ENCODE data around the gene MICB. TPM values are rescaled to one million over a fixed set of nuclear protein-coding genes. Genes with fewer than 3 reads are reported as not detected.

Gene MICB
- 6.5 and 9.6 TPM in 2 replicates for total RNA-seq

DNA sequence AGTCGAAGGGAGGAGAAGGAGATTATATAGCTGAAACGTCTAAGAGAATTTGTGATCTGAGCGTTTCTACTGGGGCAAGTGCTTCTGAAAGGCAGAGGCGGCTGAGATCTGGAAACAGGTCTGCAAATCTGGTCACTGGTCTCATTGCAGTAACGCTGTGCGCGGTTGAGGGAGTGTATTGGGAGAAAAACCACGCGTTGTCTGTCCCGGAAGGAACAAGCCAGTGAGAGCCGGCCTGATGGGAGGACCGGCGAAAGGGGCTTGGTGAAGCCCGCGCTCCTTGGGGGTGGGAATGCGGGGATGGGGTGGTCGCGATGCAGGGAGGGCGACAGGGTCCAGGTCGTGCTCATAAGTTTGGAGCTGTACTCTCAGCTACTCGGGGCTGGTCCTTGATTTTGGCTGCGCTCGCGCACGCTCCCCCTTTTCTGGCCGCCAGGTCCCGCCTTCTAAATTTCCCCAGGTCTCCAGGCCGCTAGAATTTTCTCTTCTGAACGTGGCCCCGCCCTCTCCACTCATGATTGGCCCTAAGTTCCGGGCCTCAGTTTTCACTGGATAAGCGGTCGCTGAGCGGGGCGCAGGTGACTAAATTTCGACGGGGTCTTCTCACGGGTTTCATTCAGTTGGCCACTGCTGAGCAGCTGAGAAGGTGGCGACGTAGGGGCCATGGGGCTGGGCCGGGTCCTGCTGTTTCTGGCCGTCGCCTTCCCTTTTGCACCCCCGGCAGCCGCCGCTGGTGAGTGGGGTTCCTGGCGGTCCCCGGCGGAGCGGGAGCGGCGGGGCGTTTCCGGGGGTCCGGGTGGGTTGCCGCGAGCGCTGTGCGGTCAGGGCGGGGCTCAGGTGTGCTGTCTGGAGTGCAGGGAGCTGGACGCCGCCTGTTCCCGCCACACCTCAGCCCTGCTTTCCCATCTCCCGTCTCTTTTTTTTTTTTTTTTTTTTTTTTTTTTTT is at the start of gene MICB:
Gene MICB, plus strand, starts transcription at position 615 of the 946 bp plus-strand sequence. Its CDS starts 49 bp downstream, at position 664.

DNA sequence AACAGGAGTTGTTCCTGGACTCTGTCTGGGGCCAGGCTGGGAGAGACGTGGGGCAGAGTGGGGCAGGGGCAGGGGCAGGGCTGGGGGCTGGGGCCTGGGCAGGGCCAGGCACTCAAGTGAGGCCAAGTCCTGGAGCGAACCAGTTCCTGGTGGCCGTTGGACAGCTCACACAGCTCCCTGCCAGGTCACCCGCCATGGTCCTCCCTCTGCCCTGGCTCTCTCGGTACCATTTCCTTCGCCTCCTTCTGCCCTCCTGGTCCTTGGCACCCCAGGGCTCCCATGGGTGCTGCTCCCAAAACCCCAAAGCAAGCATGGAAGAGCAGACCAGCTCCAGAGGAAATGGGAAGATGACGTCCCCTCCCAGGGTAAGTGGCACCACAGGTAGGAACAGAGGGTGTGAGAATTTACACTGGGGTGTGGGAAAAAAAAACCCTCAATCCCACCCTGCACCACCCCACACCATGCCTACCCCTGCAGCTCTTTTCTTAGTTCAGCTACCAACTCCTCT is 30.9 kb downstream of the MICB start, which contains the start of gene MCCD1:
Gene MCCD1, plus strand, starts transcription at position 142 of the 508 bp plus-strand sequence. Its CDS starts 53 bp downstream, at position 195.

DNA sequence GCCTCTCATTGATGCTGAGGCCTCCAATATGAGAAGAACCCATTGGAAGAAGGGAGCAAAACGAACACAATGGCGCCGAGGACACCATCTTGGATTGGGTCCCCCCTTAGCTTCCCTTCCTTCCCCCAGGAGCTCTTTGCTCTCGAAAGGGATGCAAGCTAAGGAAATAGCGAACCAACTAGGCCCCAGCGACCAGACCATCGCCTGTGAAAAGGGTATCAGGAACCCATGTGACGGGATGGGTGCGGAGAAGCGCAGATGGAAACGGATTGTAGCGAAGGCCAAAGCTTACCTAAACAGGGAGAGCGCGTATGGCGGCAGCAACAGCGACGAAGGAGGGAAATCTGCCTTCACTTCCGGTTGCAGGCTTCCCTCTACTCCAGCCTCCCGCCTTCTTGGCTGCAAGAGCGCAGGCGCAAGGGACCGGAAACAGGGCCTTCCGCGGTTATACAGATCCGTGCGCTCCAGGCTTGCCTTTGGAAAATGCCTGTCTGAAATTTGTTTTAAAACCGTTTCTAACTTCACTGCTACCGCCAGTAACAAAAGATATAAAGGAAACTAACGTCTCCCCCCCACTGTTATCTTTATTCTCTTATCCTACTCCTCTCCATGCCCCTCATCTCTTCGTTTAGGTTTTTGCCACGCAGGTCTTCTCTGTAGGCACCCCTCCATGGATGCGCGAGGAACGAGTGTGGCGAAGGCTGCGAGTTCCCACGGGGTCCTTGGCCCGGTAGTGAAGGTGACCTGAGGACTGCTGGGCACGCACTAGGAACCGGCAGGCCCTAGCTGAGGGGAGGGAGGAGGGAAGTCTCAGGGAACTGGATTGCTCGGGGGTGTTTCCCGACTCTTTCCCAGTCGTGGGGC is 43.9 kb downstream of the MICB start, which contains the start of gene DDX39B:
Gene DDX39B, minus strand, starts transcription at position 346 of the 864 bp plus-strand sequence. CDS start 1,471 bp downstream, outside the sequence.

DNA sequence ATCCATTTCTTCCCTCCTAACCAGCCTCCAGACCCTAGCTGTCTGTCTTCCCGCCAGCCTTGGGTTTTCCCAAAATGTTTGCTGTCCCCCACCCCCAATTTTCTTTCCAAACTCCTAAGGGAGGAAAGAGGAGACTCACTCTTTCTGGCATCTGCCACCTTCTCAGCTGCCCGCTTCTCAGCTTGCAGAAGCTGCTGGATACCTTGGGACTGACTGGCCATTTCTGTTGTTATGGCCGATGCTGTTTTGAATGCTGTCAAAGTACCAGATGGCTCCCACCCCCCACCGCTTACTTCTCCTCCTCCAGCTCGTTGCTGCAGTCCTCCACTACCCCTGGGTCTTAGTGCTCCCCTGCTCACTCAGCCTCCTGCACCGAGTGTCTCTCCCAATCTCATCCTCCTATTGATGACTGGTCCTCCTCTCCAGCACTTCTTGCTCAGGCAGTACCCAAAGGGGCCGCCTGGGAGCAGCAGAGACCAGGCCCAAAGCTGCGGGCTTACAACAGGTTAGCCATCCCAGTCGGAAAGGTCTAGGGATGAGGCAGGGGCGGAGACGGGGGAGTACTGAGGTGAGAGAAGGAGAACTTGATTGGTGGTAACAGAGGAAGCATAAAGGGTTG is 48.5 kb downstream of the MICB start, which contains the start of gene ATP6V1G2:
Gene ATP6V1G2, minus strand, starts transcription at position 270 of the 619 bp plus-strand sequence. Its CDS starts 49 bp downstream, at position 221.

DNA sequence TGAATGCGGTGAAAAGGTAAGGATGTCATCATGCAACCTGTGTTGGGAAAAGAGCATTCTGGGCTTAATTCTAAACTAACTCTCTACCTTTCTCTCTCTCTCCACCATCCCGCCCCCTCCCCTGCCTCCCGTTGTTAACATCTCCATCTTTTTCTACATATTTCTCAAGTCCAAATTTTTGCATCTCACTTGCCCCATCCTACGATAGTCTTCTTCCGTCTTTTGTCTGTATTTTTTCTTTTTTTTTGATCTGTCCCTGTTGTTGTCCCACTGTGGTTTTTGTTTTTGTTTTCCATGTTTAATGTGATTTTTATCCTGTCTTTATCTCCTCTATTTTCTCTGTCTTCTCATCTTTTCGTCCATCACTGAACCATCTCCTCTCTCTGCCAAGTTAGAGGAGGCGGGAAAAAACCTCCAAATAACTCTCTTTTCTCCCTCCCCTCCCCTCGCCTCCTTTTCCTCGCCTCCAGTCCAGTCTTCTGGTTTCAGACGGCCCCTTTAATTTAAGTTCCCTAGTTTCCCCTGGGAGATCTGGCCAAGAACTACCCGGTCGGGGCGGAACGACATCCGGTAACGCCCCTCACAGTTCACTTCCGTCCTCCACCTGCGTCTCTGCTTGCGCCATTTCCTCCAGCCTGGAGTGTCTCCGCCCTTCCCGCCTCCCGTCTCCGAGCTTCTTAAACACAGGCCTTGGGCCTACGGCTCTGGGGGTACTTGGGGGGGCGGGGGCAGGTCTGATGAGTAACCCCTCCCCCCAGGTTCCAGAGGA is 49.2 kb downstream of the MICB start, which contains the start of gene NFKBIL1:
Gene NFKBIL1, plus strand, starts transcription at position 651 of the 769 bp plus-strand sequence. Its CDS starts 87 bp downstream, at position 738.

Other genes starting within 250 kb of the MICB start
- gene HLA-C, start 226.1 kb upstream of the MICB start, total RNA-seq, result 163 and 475 TPM in 2 replicates
- 405 and 426 TPM in 2 replicates for gene HLA-B, start 141.0 kb upstream of the MICB start, total RNA-seq
- gene MICA, start 94.5 kb upstream of the MICB start, total RNA-seq, result 83.3 and 207 TPM in 2 replicates
- not detected in 2 replicates for gene MCCD1, start 30.8 kb downstream of the MICB start, total RNA-seq
- 222 and 273 TPM in 2 replicates for gene DDX39B, start 43.9 kb downstream of the MICB start, total RNA-seq
- gene ATP6V1G2, start 48.5 kb downstream of the MICB start, total RNA-seq, result 2.6 and 3.3 TPM in 2 replicates
- 12.0 and 23.5 TPM in 2 replicates for gene NFKBIL1, start 49.5 kb downstream of the MICB start, total RNA-seq
- not detected in 2 replicates for gene LTA, start 74.1 kb downstream of the MICB start, total RNA-seq
- under 0.01 TPM in 1 of 2 replicates, not detected in the other for gene TNF, start 77.4 kb downstream of the MICB start, total RNA-seq
- not detected in 2 replicates for gene LTB, start 84.3 kb downstream of the MICB start, total RNA-seq
- not detected in 2 replicates for gene LST1, start 88.1 kb downstream of the MICB start, total RNA-seq
- not detected in 2 replicates for gene NCR3, start 94.9 kb downstream of the MICB start, total RNA-seq
- not detected in 2 replicates for gene AIF1, start 117.1 kb downstream of the MICB start, total RNA-seq
- 29.1 and 76.5 TPM in 2 replicates for gene PRRC2A, start 122.6 kb downstream of the MICB start, total RNA-seq
- 116 and 226 TPM in 2 replicates for gene BAG6, start 154.5 kb downstream of the MICB start, total RNA-seq
- 0.60 and 0.89 TPM in 2 replicates for gene APOM, start 157.7 kb downstream of the MICB start, total RNA-seq
- gene C6orf47, start 162.6 kb downstream of the MICB start, total RNA-seq, result 16.6 and 22.0 TPM in 2 replicates
- gene GPANK1, start 166.9 kb downstream of the MICB start, total RNA-seq, result 10.1 and 10.3 TPM in 2 replicates
- gene CSNK2B, start 167.9 kb downstream of the MICB start, total RNA-seq, result 73.6 and 90.3 TPM in 2 replicates
- 2.9 and 3.0 TPM in 2 replicates for gene LY6G5B, start 171.8 kb downstream of the MICB start, total RNA-seq
- gene LY6G5C, start 182.9 kb downstream of the MICB start, total RNA-seq, result 0.51 and 0.59 TPM in 2 replicates
- 38.6 and 56.1 TPM in 2 replicates for gene ABHD16A, start 205.2 kb downstream of the MICB start, total RNA-seq
- gene LY6G6F, start 208.7 kb downstream of the MICB start, total RNA-seq, result not detected in 2 replicates
- not detected in 2 replicates for gene LY6G6D, start 217.2 kb downstream of the MICB start, total RNA-seq
- gene LY6G6C, start 223.6 kb downstream of the MICB start, total RNA-seq, result not detected in 2 replicates
- gene MPIG6B, start 225.2 kb downstream of the MICB start, total RNA-seq, result not detected in 2 replicates
- 54.9 and 59.1 TPM in 2 replicates for gene DDAH2, start 231.2 kb downstream of the MICB start, total RNA-seq
- gene CLIC1, start 238.4 kb downstream of the MICB start, total RNA-seq, result 514 and 620 TPM in 2 replicates
- 3.6 and 10.9 TPM in 2 replicates for gene MSH5, start 241.9 kb downstream of the MICB start, total RNA-seq